ENCODE results near the gene KRTAP5-9. TPM values are rescaled to one million over a fixed set of nuclear protein-coding genes. Genes with fewer than 3 reads are reported as not detected.

Gene KRTAP5-9
- total and polyA plus RNA-seq, 2 donors from 2014 or later, result 0.66 TPM; not detected in 1

Other genes with a start within 250 kb of the KRTAP5-9 start
- 17.8 TPM for gene DHCR7, start 100.0 kb upstream of the KRTAP5-9 start, total RNA-seq
- gene DHCR7, start 100.0 kb upstream of the KRTAP5-9 start, polyA plus RNA-seq (ENCODE audit: insufficient read depth, low read depth, low replicate concordance), result 35.2 TPM
- gene NADSYN1, start 95.2 kb upstream of the KRTAP5-9 start, total RNA-seq, result 72.9 TPM
- gene NADSYN1, start 95.2 kb upstream of the KRTAP5-9 start, polyA plus RNA-seq (ENCODE audit: insufficient read depth, low read depth, low replicate concordance), result 34.9 TPM
- gene KRTAP5-7, start 21.2 kb upstream of the KRTAP5-9 start, total RNA-seq, result 0.22 TPM
- gene KRTAP5-7, start 21.2 kb upstream of the KRTAP5-9 start, polyA plus RNA-seq (ENCODE audit: insufficient read depth, low read depth, low replicate concordance), result not detected
- gene KRTAP5-8, start 10.4 kb upstream of the KRTAP5-9 start, total RNA-seq, result 0.35 TPM
- 1.8 TPM for gene KRTAP5-8, start 10.4 kb upstream of the KRTAP5-9 start, polyA plus RNA-seq (ENCODE audit: insufficient read depth, low read depth, low replicate concordance)
- not detected for gene KRTAP5-10, start 17.1 kb downstream of the KRTAP5-9 start, total RNA-seq
- not detected for gene KRTAP5-10, start 17.1 kb downstream of the KRTAP5-9 start, polyA plus RNA-seq (ENCODE audit: insufficient read depth, low read depth, low replicate concordance)
- gene KRTAP5-11, start 34.5 kb downstream of the KRTAP5-9 start, total RNA-seq, result not detected
- not detected for gene KRTAP5-11, start 34.5 kb downstream of the KRTAP5-9 start, polyA plus RNA-seq (ENCODE audit: insufficient read depth, low read depth, low replicate concordance)